NCI-H146 (cell line): ENCODE data around the gene TTC32.
"Not testable (repeated sequence)": the region's sequence is repeated elsewhere in the genome, so short reads cannot be mapped to it uniquely, and the experiment has no call there.

Source experiments
- DNase-seq: peaks from one replicate; lab custom pipeline; 2025; lab: John Stamatoyannopoulos, UW

The TTC32 gene

GRCh38 chr2:19901442-19902215 lies at the start of gene TTC32:
TTC32 (minus strand) TSS chr2:19901983; CDS start chr2:19901854, 129 bp downstream.
- DNase-seq: peak; percentile 92

GRCh38 chr2:19949071-19949470 lies 47.3 kb upstream of the TTC32 start:
- no peak for DNase-seq

GRCh38 chr2:19947184-19947940 lies 45.6 kb upstream of the TTC32 start:
- no peak for DNase-seq

GRCh38 chr2:19944205-19944845 lies 42.5 kb upstream of the TTC32 start:
- no peak for DNase-seq

GRCh38 chr2:19943189-19943588 lies 41.4 kb upstream of the TTC32 start:
- DNase-seq: no peak

- no peak for DNase-seq
These were observed 40.4 kb upstream of the TTC32 start for GRCh38 chr2:19942199-19942598.

- no peak for DNase-seq
These were observed 35.2 kb upstream of the TTC32 start for GRCh38 chr2:19937004-19937403.

GRCh38 chr2:19936203-19936602 lies 34.4 kb upstream of the TTC32 start:
- no peak for DNase-seq

- DNase-seq: no peak
These were observed 31.7 kb upstream of the TTC32 start for GRCh38 chr2:19933351-19933981.

GRCh38 chr2:19932928-19933327 lies 31.1 kb upstream of the TTC32 start:
- no peak for DNase-seq

GRCh38 chr2:19929226-19929625 lies 27.4 kb upstream of the TTC32 start:
- DNase-seq: no peak

- not testable (repeated sequence) for DNase-seq
These were observed 26.0 kb upstream of the TTC32 start for GRCh38 chr2:19927816-19928215.

- DNase-seq: not testable (repeated sequence)
These were observed 22.7 kb upstream of the TTC32 start for GRCh38 chr2:19924526-19924925.

GRCh38 chr2:19922188-19922587 lies 20.4 kb upstream of the TTC32 start:
- DNase-seq: not testable (repeated sequence)

GRCh38 chr2:19916385-19916950 lies 14.7 kb upstream of the TTC32 start:
- DNase-seq: no peak

- DNase-seq: no peak
These were observed 12.6 kb upstream of the TTC32 start for GRCh38 chr2:19914266-19914975.

GRCh38 chr2:19911808-19912509 lies 10.2 kb upstream of the TTC32 start:
- DNase-seq: no peak

- DNase-seq: peak; percentile 32
These were observed 495 bp upstream of the TTC32 start for GRCh38 chr2:19902216-19902740.

- DNase-seq: peak; percentile 29
These were observed 797 bp downstream of the TTC32 start for GRCh38 chr2:19900931-19901441.
